ENCODE measurements around the gene KLHL12. TPM values are rescaled to one million over a fixed set of nuclear protein-coding genes. Genes with fewer than 3 reads are reported as not detected.

KLHL12 gene
- total and polyA plus RNA-seq, 2 of the 8 experiments (the other 6 are each of a cell fraction or from before 2014, with no cell fraction given) = 27.2 to 33.3 TPM

DNA sequence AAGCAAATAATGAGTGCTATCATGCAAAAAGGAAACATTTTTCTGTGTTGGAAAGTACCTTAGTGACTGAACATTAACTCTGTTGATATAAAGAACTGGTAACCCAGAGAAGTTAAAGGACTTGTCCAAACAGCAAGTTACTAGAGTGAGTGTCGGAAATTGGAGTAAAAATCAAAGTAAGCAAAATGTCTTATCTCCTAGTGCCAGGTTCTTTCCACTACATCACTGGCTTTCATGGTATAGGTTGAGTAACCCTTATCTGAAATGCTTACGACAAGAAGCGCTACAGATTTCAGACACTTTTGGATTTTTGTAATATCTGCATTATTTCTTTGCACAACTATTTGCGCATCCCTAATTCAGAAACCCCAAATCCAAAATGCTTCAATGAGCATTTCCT lies 21.7 kb downstream of the KLHL12 start:
- H2AK5ac ChIP-seq (ENCODE audit: low read depth, low read length) = no peak overlapping the region
- no peaks in the 10 kb centered on the region for H3K9me3 ChIP-seq (ENCODE audit: insufficient read depth in 2 of 2, low read depth in 1 of 2, low read length in 1 of 2)
- no peaks in the 10 kb centered on the region for H3K4me1 ChIP-seq (replicated peaks in 1 of 4; ENCODE audit: control insufficient read depth in 3 of 4, insufficient read depth in 4 of 4, low read length in 3 of 4)
- FAIRE-seq = no peak
- no peaks in the 10 kb centered on the region for H4K20me1 ChIP-seq (replicated peaks in 1 of 2; ENCODE audit: control insufficient read depth in 1 of 2, insufficient read depth in 2 of 2, low read length in 2 of 2)
- DNase-seq (ENCODE audit: low read depth in 1 of 2, low spot score in 2 of 2) = no peak
- no peak overlapping the region for H3K27ac ChIP-seq (ENCODE audit: low read depth, low read length)
- no peaks in the 10 kb centered on the region for H3K23me2 ChIP-seq (ENCODE audit: low read depth, low read length)
- H4K91ac ChIP-seq (replicated peaks; ENCODE audit: insufficient read length, low read length) = no peak overlapping the region
- H3K4me3 ChIP-seq (ENCODE audit: extremely low read depth in 1 of 4, insufficient read depth in 2 of 4, low read depth in 3 of 4, low read length in 4 of 4) = no peak overlapping the region
- peaks cover 0 to 30% (median 16%) of the 10 kb centered on the region in 4 experiments; a peak in 7 of 8 replicates for H3K36me3 ChIP-seq (ENCODE audit: control insufficient read depth in 2 of 4, insufficient read depth in 4 of 4, low read length in 3 of 4)
- no peak overlapping the region for H4K5ac ChIP-seq (ENCODE audit: insufficient read length, low read depth, low read length)
- no peak overlapping the region for H3K56ac ChIP-seq (replicated peaks; ENCODE audit: insufficient read length, low read depth, low read length)
- no peak overlapping the region for H2BK12ac ChIP-seq (ENCODE audit: low read depth, low read length)
- no peak overlapping the region for H3K9ac ChIP-seq (replicated peaks in 1 of 4; ENCODE audit: extremely low read depth in 1 of 4, low read depth in 3 of 4, low read length in 3 of 4)
- H4K8ac ChIP-seq (ENCODE audit: extremely low read depth, insufficient read depth, low read length) = no peak overlapping the region
- H2BK120ac ChIP-seq (replicated peaks; ENCODE audit: low read depth, low read length) = no peak overlapping the region
- no peaks in the 10 kb centered on the region for H3K27me3 ChIP-seq (replicated peaks in 1 of 4; ENCODE audit: control insufficient read depth in 3 of 4, extremely low read depth in 1 of 4, insufficient read depth in 3 of 4, low read length in 3 of 4)
- no peak overlapping the region for H2BK5ac ChIP-seq (ENCODE audit: low read depth, low read length)
- ChIA-PET CTCF (ENCODE audit: partially characterized antibody) (interaction anchor here (1.2 kb wide), 1 partner anchor 9 kb away, joined by 3 read pairs; no protein-coding TSS in a partner anchor), POLR2A (ENCODE audit: partially characterized antibody) (interaction anchor here (1.1 to 2.2 kb wide), 3 partner anchors 11 to 43 kb away, joined by 4 to 5 read pairs (median 4); no protein-coding TSS in a partner anchor)
- no peak overlapping the region for H2BK15ac ChIP-seq (ENCODE audit: low read length)
- TF ChIP-seq SUZ12 (IDR thresholded peaks at IDR 0.05; ENCODE audit: low read length) = no peak
- no peak for TF ChIP-seq POLR2A (IDR thresholded peaks at IDR 0.05; ENCODE audit: control extremely low read depth in 1 of 2, low read depth in 2 of 2, low read length in 2 of 2)
- no peak for TF ChIP-seq HDAC2 (IDR thresholded peaks at IDR 0.05; ENCODE audit: borderline replicate concordance in 1 of 2, low read depth in 2 of 2, low read length in 2 of 2)
- no peak for TF ChIP-seq SP4 (IDR thresholded peaks at IDR 0.05; ENCODE audit: low read length)
- no peak for TF ChIP-seq TBP (IDR thresholded peaks at IDR 0.05; ENCODE audit: low read depth, low read length)
- TF ChIP-seq KDM5A (IDR thresholded peaks at IDR 0.05; ENCODE audit: low read length) = no peak
- no peak for TF ChIP-seq SP2 (IDR thresholded peaks at IDR 0.05; ENCODE audit: low read length)
- TF ChIP-seq ZNF274 (IDR thresholded peaks at IDR 0.05; ENCODE audit: borderline replicate concordance, extremely low read depth, low read length) = no peak
- no peak for TF ChIP-seq BCL11A (IDR thresholded peaks at IDR 0.05; ENCODE audit: low read depth in 2 of 2, low read length in 2 of 2)
- TF ChIP-seq, protein P1, sequence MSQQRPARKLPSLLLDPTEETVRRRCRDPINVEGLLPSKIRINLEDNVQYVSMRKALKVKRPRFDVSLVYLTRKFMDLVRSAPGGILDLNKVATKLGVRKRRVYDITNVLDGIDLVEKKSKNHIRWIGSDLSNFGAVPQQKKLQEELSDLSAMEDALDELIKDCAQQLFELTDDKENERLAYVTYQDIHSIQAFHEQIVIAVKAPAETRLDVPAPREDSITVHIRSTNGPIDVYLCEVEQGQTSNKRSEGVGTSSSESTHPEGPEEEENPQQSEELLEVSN (IDR thresholded peaks at IDR 0.05) = no peak
- TF ChIP-seq FOSL1 (IDR thresholded peaks at IDR 0.05; ENCODE audit: insufficient read depth, low read depth, low read length) = no peak
- no peak overlapping the region for H3K23ac ChIP-seq (ENCODE audit: insufficient read length)
- no peak overlapping the region for H3K4me2 ChIP-seq (ENCODE audit: insufficient read depth in 1 of 2, low read depth in 2 of 2, low read length in 2 of 2)
- no peak overlapping the region for H2AFZ ChIP-seq (ENCODE audit: low read length)
- H3K18ac ChIP-seq (ENCODE audit: extremely low read depth, low read length) = no peak overlapping the region
- no peak overlapping the region for H3K4ac ChIP-seq (replicated peaks; ENCODE audit: insufficient read length, low read depth, low read length)
- H3K79me2 ChIP-seq (ENCODE audit: control insufficient read depth in 1 of 2, insufficient read depth in 2 of 2, low read length in 2 of 2) = no peaks in the 10 kb centered on the region
- no peaks in the 10 kb centered on the region for H3K79me1 ChIP-seq (ENCODE audit: low read depth, low read length)
- WGBS, 2 experiments (ENCODE audit: extremely low coverage in 1 of 2, insufficient coverage in 1 of 2, insufficient read length in 1 of 2, insufficient replicate concordance in 2 of 2, low coverage in 1 of 2, low lambda C conversion rate in 2 of 2, missing lambda C conversion rate in 1 of 2) = 47% methylated on average over 4 of the region's 4 CpGs; no CpG with 5 or more reads in 1 of the 2 experiments
- H2BK20ac ChIP-seq (ENCODE audit: low read length) = no peak overlapping the region
- no peak overlapping the region for H3K14ac ChIP-seq (ENCODE audit: insufficient read length)
